Liver (tissue), 9 donors: ENCODE measurements around the gene BRIP1. TPM values are rescaled to one million over a fixed set of nuclear protein-coding genes. Genes with fewer than 3 reads are reported as not detected.

Experiments used
- DNase-seq: peaks from one replicate; pipeline ENCODE4 v3.0.0-alpha.2; 2017; ENCODE audit warnings: low spot score
- H3K27ac ChIP-seq, 2 donors: one replicate each; pipeline ENCODE4 v1.7.0; 2013; ENCODE audit warnings: inconsistent platforms in 2 of 2, low read length in 2 of 2, control low read depth in 1 of 2, low read depth in 1 of 2, mild to moderate bottlenecking in 1 of 2
- H3K27me3 ChIP-seq, 4 donors: one replicate each; pipeline versions ENCODE4 v1.6.1 to v1.7.0; 2013; ENCODE audit warnings: low read length in 3 of 4, inconsistent platforms in 1 of 4, mild to moderate bottlenecking in 1 of 4, moderate library complexity in 1 of 4; ENCODE audit not compliant: control insufficient read depth in 4 of 4, insufficient read depth in 4 of 4
- H3K36me3 ChIP-seq, 4 donors: one replicate each; pipeline versions ENCODE4 v1.6.1 to v1.7.0; 2013; ENCODE audit warnings: low read length in 3 of 4, mild to moderate bottlenecking in 3 of 4, low read depth in 1 of 4, moderate library complexity in 1 of 4; ENCODE audit not compliant: control insufficient read depth in 4 of 4, insufficient read depth in 3 of 4
- H3K4me1 ChIP-seq, 4 donors: one replicate each; pipeline versions ENCODE4 v1.6.1 to v1.7.0; 2013; ENCODE audit warnings: low read length in 3 of 4, mild to moderate bottlenecking in 3 of 4, moderate library complexity in 1 of 4; ENCODE audit not compliant: control insufficient read depth in 4 of 4, insufficient read depth in 4 of 4
- H3K4me3 ChIP-seq, 3 donors: one replicate each; pipeline versions ENCODE4 v1.6.1 to v1.7.0; 2013; ENCODE audit warnings: low read length in 3 of 3, control low read depth in 1 of 3, low read depth in 1 of 3, mild to moderate bottlenecking in 1 of 3
- H3K9ac ChIP-seq, 2 donors: one replicate each; pipeline ENCODE4 v1.7.0; 2013; ENCODE audit warnings: low read length in 2 of 2, mild to moderate bottlenecking in 2 of 2, moderate library complexity in 2 of 2, control low read depth in 1 of 2, low read depth in 1 of 2
- H3K9me3 ChIP-seq, 4 donors: one replicate each; pipeline versions ENCODE4 v1.6.1 to v1.7.0; 2013; ENCODE audit warnings: low read length in 3 of 4; ENCODE audit not compliant: control insufficient read depth in 4 of 4
- ATF3 ChIP-seq: IDR thresholded peaks from 2 replicates; pipeline ENCODE4 v1.6.1; 2016; ENCODE audit warnings: antibody characterized with exemption
- CTCF ChIP-seq: fragments of 150-350 bp; IDR thresholded peaks from 2 replicates; pipeline ENCODE4 v1.5.1; 2017; ENCODE audit warnings: improper control_type of control experiment, low read depth, low read length; ENCODE audit not compliant: missing input control
- EGR1 ChIP-seq, 2 donors: IDR thresholded peaks; 2 replicates each; pipeline ENCODE4 v1.6.1; 2016 to 2018; ENCODE audit warnings: antibody characterized with exemption in 2 of 2, low read depth in 2 of 2
- FOXA1 ChIP-seq: IDR thresholded peaks from 2 replicates; pipeline ENCODE4 v1.6.1; 2016; ENCODE audit warnings: antibody characterized with exemption
- FOXA2 ChIP-seq: IDR thresholded peaks from 2 replicates; pipeline ENCODE4 v1.6.1; 2016; ENCODE audit warnings: antibody characterized with exemption
- GABPA ChIP-seq, 2 donors: IDR thresholded peaks in 1 of 2; conservative IDR thresholded peaks in 1 of 2; 2 replicates each; pipeline ENCODE4 v1.6.1; 2016; ENCODE audit warnings: antibody characterized with exemption in 2 of 2, mild to moderate bottlenecking in 1 of 2, moderate library complexity in 1 of 2
- HNF4A ChIP-seq, 2 donors: conservative IDR thresholded peaks; 2 replicates each; pipeline ENCODE4 v1.6.1; 2016; ENCODE audit warnings: antibody characterized with exemption in 2 of 2, mild to moderate bottlenecking in 2 of 2
- HNF4G ChIP-seq: IDR thresholded peaks from 2 replicates; pipeline ENCODE4 v1.6.1; 2016; ENCODE audit warnings: antibody characterized with exemption
- JUND ChIP-seq, 2 donors: IDR thresholded peaks; 2 replicates each; pipeline ENCODE4 v1.6.1; 2016; ENCODE audit warnings: antibody characterized with exemption in 2 of 2
- MAX ChIP-seq: IDR thresholded peaks from 2 replicates; pipeline ENCODE4 v1.6.1; 2016; ENCODE audit warnings: antibody characterized with exemption
- NR2F2 ChIP-seq: IDR thresholded peaks from 2 replicates; pipeline ENCODE4 v1.6.1; 2016; ENCODE audit warnings: antibody characterized with exemption
- RAD21 ChIP-seq, 2 donors: IDR thresholded peaks; 2 replicates each; pipeline ENCODE4 v1.6.1; 2016; ENCODE audit warnings: antibody characterized with exemption in 2 of 2, mild to moderate bottlenecking in 2 of 2
- REST ChIP-seq: IDR thresholded peaks from 2 replicates; pipeline ENCODE4 v1.6.1; 2016; ENCODE audit warnings: antibody characterized with exemption, mild to moderate bottlenecking
- RXRA ChIP-seq, 2 donors: IDR thresholded peaks; 2 replicates each; pipeline ENCODE4 v1.6.1; 2017 to 2018; ENCODE audit warnings: antibody characterized with exemption in 2 of 2, mild to moderate bottlenecking in 1 of 2
- SP1 ChIP-seq: IDR thresholded peaks from 2 replicates; pipeline ENCODE4 v1.6.1; 2018; ENCODE audit warnings: antibody characterized with exemption, mild to moderate bottlenecking
- TAF1 ChIP-seq: conservative IDR thresholded peaks from 2 replicates; pipeline ENCODE4 v1.6.1; 2016; ENCODE audit warnings: antibody characterized with exemption, mild to moderate bottlenecking
- YY1 ChIP-seq: IDR thresholded peaks from 2 replicates; pipeline ENCODE4 v1.6.1; 2016; ENCODE audit warnings: antibody characterized with exemption, mild to moderate bottlenecking
- ZBTB33 ChIP-seq: IDR thresholded peaks from 2 replicates; pipeline ENCODE4 v1.6.1; 2016; ENCODE audit warnings: antibody characterized with exemption
- WGBS: extraction: QIAGEN DNeasy Blood & Tissue Kit; methylation state at CpG from one replicate; pipeline ENCODE4 v1.1.7; 2013; 5-methylcytosine and 5-hydroxymethylcytosine counted together
- polyA plus RNA-seq, 2 donors: library from polyadenylated mRNA; stranded (reverse) in 1 of 2; unstranded in 1 of 2; fragments of 200-250 nt in 1 of 2; fragments of >200 nt in 1 of 2; fragmentation: Nextera tagmentation in 1 of 2; extraction: Ambion mirVana in 1 of 2; gene quantifications; one replicate each; pipeline versions ENCODE4 v1.2.1 to v1.2.3, GENCODE V29; 2013 to 2015
- total RNA-seq, 2 donors: library from RNA; depleted of rRNA; stranded (reverse); fragments of >200 nt; gene quantifications; one replicate each; pipeline ENCODE4 v1.2.3, GENCODE V29; 2014
- donor health status: healthy.
- donor health status: healthy.
- donor health status: healthy.
- donor health status: healthy.
- donor health status: healthy.

The BRIP1 gene
- total and polyA plus RNA-seq, 4 donors = 0.24 to 10.3 (median 0.90) TPM

- Histone ChIP-seq H3K9me3 (peaks cover 0 to 19% (median 7%) of the 10 kb centered on the region in 4 donors), H3K9ac (no peak overlapping the region), H3K27me3 (no peaks in the 10 kb centered on the region), H3K4me3 (no peak overlapping the region), H3K36me3 (no peaks in the 10 kb centered on the region), H3K4me1 (no peaks in the 10 kb centered on the region), H3K27ac (no peak overlapping the region)
- no peak for DNase-seq
- WGBS = 89% methylated on average over 2 of the region's 2 CpGs
- TF ChIP-seq NR2F2 (no peak), FOXA1 (no peak), MAX (no peak), HNF4G (no peak), JUND (IDR thresholded peaks at IDR 0.05) (no peak), REST (no peak), HNF4A (conservative IDR thresholded peaks at IDR 0.05) (no peak), GABPA (IDR thresholded peaks at IDR 0.05 in 1 of 2, conservative IDR thresholded peaks at IDR 0.05 in 1 of 2) (no peak), SP1 (no peak), ATF3 (no peak), TAF1 (no peak), RAD21 (IDR thresholded peaks at IDR 0.05) (no peak), FOXA2 (no peak)
Measured at GRCh38 chr17:61650749-61651148, 212.6 kb downstream of the BRIP1 start.

GRCh38 chr17:61648587-61648986 lies 214.7 kb downstream of the BRIP1 start:
- Histone ChIP-seq H3K27me3 (no peaks in the 10 kb centered on the region), H3K4me1 (no peaks in the 10 kb centered on the region), H3K27ac (no peak overlapping the region), H3K4me3 (no peak overlapping the region), H3K9ac (no peak overlapping the region), H3K36me3 (no peaks in the 10 kb centered on the region), H3K9me3 (peaks cover 0 to 19% (median 7%) of the 10 kb centered on the region in 4 donors)
- TF ChIP-seq FOXA2 = no peak
- TF ChIP-seq GABPA (IDR thresholded peaks at IDR 0.05 in 1 of 2, conservative IDR thresholded peaks at IDR 0.05 in 1 of 2) = no peak
- no peak for TF ChIP-seq RXRA (IDR thresholded peaks at IDR 0.05)
- no peak for TF ChIP-seq HNF4G
- TF ChIP-seq YY1 = no peak
- TF ChIP-seq REST = no peak
- no peak for TF ChIP-seq ATF3
- TF ChIP-seq EGR1 (IDR thresholded peaks at IDR 0.05; ENCODE audit: low read depth in 2 of 2) = no peak
- TF ChIP-seq RAD21 (IDR thresholded peaks at IDR 0.05) = no peak
- no peak for TF ChIP-seq NR2F2
- no peak for TF ChIP-seq SP1
- TF ChIP-seq HNF4A (conservative IDR thresholded peaks at IDR 0.05) = no peak
- TF ChIP-seq FOXA1 = no peak
- TF ChIP-seq MAX = no peak
- TF ChIP-seq JUND (IDR thresholded peaks at IDR 0.05) = no peak
- TF ChIP-seq TAF1 = no peak
- TF ChIP-seq ZBTB33 = no peak
- TF ChIP-seq CTCF = no peak
- no peak for DNase-seq
- WGBS = 63% methylated on average over 1 of the region's 1 CpG
